Choroid plexus epithelial cell (primary cell): ENCODE data around the gene ATP6AP2.
"Not testable (repeated sequence)": the region's sequence is repeated elsewhere in the genome, so short reads cannot be mapped to it uniquely, and the experiment has no call there.

ENCODE experiments used
- DNase-seq: peaks from one replicate; pipeline ENCODE4 v3.0.0-alpha.2; 2010; ENCODE audit warnings: low read depth
- H3K4me3 ChIP-seq: 2 replicates; pipeline ENCODE4 v1.5.1; 2011; ENCODE audit warnings: low read depth, mild to moderate bottlenecking, control low read depth, low read length, moderate library complexity
- TF ChIP-seq, protein P1 (sequence below): conservative IDR thresholded peaks from 2 replicates; pipeline ENCODE4 v1.5.1; 2011; ENCODE audit warnings: low read depth, mild to moderate bottlenecking, control low read depth, inconsistent platforms, low read length, moderate library complexity

Gene ATP6AP2

DNA sequence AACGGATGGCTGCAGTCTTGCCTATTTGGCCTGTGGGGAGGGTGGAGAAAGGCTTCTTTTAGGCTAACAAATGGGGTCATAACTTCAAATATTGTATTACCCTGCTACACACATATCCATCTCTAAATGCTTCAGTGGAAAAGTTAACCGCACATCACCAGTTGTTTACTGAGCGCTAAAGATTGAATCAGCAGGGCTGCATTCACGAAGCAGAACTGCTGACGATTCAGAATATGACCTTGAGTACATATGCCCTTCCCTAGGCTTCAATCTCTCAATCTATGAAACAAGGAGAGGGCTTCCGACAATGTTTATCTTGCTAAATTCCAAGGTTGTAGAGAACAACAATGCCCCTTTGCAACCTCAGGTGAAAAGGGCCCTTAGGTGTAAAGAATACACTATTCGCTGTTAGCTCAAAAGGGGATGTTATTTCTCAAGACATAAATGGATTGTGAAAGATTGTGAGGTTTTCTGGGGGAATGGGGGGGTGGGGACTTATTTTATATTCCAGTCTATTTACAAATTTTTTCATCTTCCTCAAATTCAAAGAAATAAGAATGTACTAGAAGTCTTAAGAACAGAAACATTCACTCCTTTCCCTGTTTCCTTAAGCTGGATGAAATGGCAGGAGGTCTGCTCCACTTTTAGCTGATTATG lies 2.6 kb upstream of the ATP6AP2 start:
- no peak for DNase-seq
- TF ChIP-seq, protein P1, sequence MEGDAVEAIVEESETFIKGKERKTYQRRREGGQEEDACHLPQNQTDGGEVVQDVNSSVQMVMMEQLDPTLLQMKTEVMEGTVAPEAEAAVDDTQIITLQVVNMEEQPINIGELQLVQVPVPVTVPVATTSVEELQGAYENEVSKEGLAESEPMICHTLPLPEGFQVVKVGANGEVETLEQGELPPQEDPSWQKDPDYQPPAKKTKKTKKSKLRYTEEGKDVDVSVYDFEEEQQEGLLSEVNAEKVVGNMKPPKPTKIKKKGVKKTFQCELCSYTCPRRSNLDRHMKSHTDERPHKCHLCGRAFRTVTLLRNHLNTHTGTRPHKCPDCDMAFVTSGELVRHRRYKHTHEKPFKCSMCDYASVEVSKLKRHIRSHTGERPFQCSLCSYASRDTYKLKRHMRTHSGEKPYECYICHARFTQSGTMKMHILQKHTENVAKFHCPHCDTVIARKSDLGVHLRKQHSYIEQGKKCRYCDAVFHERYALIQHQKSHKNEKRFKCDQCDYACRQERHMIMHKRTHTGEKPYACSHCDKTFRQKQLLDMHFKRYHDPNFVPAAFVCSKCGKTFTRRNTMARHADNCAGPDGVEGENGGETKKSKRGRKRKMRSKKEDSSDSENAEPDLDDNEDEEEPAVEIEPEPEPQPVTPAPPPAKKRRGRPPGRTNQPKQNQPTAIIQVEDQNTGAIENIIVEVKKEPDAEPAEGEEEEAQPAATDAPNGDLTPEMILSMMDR, result no peak
- H3K4me3 ChIP-seq, result no peak overlapping the region

DNA sequence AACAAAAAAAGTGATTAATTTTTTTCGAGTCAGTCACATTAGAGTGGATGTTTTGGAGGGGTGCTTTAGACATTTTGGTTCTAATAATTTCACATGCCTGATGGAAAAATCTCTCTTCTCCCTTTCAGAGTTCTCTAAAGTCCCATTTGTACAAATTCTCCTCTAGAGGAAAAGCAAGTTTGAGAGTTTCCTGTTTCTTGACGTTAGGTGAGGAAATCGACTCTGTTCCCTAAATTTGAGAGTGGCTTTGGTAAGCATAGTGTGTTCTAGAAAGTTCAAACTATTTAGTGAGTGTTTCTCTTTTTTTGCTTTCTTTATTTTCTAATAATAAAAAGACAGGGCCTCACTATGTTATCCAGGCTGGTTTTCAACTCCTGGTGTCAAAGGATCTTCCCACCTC lies 1.6 kb upstream of the ATP6AP2 start:
- H3K4me3 ChIP-seq, result no peak overlapping the region
- TF ChIP-seq, protein P1, result no peak
- no peak for DNase-seq

DNA sequence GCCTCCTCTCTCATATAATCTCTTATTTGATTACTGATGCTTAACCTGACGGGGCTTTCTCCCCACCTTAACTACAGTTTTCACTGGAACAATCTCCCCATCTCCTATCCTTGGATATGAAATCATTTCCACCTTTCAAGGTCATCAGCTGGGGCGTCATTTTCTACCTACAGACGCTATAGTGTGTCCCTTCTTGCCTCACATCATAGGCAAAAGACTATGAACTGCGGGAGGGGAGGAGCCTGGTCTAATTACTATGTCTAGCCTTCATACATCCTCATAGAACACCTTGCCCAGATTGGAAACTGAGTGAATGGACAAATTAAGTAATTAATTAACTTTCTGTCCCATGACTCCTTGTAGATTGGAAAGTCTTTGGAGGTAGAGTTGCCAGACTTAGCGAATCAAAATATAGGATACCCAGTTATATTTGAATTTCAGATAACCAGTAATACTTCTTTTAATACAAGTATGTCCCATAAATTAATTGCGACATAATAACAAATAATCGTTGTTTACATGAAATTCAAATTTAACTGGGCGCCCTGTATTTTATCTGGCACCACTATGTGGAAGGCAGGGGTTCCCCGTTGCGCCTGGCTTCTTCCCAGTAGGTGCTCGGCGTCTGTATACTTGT lies 752 bp upstream of the ATP6AP2 start:
- DNase-seq, result no peak
- H3K4me3 ChIP-seq, result peak overlapping the region; percentile 83
- TF ChIP-seq, protein P1, result no peak

DNA sequence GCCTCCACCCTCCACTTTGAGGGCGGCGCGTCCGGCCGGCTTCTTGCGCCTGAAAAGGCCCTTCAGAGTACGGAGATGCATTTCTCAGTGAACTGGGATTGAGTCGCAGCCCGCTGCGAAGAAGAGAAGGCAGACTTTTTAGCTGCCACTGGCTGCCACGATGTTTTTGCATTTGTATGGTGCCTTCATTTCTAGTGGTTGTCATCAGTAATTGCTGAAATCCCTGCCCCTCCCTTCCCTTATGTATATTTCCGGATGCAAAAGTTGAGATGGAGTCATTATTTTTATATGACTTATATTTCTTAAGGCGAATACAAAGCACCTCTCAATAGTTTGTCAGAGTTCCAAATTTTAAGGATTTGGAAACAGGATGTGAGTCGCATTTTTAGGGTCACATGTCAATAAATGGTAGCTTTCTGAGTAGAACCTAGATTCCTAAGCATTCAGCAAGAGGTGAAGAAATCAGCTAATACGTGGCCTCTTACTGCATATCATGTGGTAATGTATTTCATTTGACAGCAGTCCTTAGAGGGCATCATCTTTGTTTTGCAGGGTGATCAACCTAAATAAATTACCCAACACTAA lies 658 bp downstream of the ATP6AP2 start:
- peak overlapping the region; percentile 83 for H3K4me3 ChIP-seq

DNA sequence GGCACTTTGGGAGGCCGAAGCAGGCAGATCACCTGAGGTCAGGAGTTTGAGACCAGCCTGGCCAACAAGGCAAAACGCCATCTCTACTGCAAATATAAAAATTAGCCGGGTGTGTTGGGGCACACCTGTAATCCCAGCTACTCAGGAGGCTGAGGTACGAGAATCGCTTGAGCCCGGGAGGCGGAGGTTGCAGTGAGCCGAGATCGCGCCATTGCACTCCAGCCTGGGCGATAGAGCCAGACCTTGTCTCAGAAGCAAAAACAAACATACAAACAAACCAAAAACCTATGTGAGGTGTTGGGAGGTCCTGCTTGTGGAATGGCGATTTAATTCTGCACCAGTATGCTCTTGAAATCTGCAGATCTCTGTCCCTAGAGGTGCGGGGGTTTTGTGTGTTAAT lies 1.4 kb downstream of the ATP6AP2 start:
- H3K4me3 ChIP-seq, DNase-seq: not testable (repeated sequence)

More for the DNA sequence above, 658 bp downstream of the ATP6AP2 start:
- TF ChIP-seq, protein P1, result no peak
- DNase-seq, result peak; percentile 57

DNA sequence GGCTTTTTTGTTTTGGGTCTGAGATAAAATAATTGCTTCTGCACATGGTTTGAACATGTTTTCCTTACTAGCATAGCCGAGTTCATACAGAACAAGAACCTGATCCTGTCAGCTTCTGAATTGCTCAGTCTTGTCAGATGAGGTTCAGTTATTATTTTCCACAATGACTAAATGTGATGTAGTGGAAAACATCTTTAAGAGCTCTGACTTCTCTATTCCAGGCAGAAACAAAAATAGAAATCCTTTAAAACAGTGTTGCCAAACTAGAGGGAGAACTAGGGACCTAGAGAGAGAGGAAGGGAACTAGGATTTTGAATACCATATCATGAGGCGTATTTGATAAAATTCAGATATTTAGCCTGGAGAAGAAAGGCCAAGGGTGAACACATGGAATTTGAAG lies 2.0 kb downstream of the ATP6AP2 start:
- H3K4me3 ChIP-seq, result no peak overlapping the region
- TF ChIP-seq, protein P1, result no peak
- no peak for DNase-seq

DNA sequence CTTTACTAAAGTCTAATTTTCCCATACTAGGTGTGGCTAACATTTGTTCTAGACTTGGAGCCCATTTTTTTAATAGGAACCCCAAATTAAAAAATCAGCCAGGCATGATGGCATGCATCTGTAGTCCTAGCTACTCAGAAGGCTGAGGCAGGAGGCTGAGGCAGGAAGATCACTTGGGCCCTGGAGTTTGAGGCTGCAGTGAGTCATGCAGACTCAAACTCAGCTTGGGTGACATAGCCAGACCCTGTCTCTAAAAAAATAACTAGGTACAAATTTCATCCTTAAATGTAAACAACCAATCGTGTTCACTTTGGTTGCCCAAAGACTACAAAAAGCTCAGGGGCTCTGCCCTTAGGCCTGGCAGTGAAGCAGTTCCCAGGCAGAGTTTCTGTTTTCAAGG lies 6.9 kb downstream of the ATP6AP2 start:
- DNase-seq, H3K4me3 ChIP-seq: not testable (repeated sequence)

DNA sequence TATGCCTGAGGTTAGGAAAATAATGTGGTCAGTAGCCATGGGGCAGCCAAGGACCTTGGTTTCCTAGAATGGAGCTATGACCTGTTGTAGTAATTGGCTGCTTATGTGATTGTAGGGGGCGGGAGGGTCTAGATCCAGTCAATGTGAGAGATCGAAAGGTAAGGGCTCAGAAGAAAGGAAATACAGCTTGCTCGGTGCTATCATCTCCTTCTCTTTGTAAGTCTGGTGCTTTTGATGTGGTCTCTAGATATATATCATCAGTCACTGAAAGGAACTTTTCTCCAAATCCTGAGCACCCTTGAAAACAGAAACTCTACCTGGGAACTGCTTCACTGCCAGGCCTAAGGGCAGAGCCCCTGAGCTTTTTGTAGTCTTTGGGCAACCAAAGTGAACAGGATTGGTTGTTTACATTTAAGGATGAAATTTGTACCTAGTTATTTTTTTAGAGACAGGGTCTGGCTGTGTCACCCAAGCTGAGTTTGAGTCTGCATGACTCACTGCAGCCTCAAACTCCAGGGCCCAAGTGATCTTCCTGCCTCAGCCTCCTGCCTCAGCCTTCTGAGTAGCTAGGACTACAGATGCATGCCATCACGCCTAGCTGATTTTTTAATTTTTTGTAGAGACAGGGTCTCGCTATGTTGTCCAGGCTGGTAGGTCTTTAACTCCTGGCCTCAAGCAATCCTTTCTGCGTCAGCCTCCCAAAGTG lies 9.0 kb downstream of the ATP6AP2 start:
- DNase-seq, H3K4me3 ChIP-seq: not testable (repeated sequence)
